ENCODE results near the gene POU4F2.
"Not testable (repeated sequence)": the region's sequence is repeated elsewhere in the genome, so short reads cannot be mapped to it uniquely, and the experiment has no call there.

Gene POU4F2

DNA sequence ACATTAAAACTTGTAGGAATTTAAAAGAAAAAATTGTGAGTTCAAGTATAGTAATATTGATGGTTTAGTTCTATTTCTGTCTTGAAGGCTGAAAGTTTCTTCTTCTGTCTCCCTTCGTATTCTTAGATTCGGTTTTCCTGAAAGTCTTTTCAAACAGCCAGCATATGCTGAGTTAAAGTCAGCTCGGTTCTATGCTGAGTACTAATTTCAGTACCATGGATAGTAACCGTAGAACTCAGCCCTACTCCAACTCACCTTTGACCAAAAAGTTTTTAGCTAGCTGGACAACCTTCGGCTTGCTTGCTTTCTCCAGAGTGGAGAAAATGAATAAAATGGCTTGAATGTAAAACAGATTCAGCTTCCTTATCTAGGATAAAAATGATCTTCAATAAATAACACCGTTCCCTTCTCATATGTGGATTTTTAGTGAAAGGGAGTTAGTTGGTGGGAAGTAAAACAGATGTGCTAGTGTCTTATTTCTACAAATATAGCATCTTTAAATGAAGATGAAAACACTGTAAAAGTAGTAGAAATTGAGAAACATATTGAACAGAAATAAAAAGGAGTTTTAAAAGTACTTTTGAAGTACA, 5.2 kb downstream of the POU4F2 start:
- Histone ChIP-seq H3K36me3 (ENCODE audit: insufficient read depth, low read length) (no peaks in the 10 kb centered on the region), H3K27me3 (ENCODE audit: insufficient read depth, low read length) (peaks cover 95% of the 10 kb centered on the region), H2AFZ (ENCODE audit: low read depth, low read length) (no peak overlapping the region), H3K9me3 (ENCODE audit: low read length) (no peaks in the 10 kb centered on the region), H3K4me3 (ENCODE audit: low read length) (no peak overlapping the region), H3K4me1 (ENCODE audit: insufficient read depth, low read length) (peaks cover 8% of the 10 kb centered on the region)

DNA sequence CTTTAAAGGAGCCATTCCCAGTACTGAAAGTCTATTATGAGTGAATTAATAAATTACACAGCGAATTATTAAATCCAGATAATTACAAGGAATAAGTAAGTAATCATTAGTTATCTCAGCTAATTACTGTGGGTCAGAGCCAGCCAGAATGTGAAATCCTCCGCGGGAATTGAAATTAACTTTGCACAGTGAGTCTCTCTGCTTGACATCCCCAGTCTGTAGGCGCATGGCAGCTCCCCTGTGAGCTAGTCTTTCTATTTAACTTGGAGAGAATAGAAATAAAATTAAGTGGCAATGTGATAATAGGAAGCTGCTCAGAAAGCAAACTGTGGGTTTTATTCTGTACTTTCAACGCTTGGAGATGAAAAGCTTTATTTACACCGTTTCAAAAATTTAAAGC, 7.2 kb downstream of the POU4F2 start:
- peaks cover 3% of the 10 kb centered on the region for H3K4me1 ChIP-seq (ENCODE audit: insufficient read depth, low read length)
- peaks cover 95% of the 10 kb centered on the region for H3K27me3 ChIP-seq (ENCODE audit: insufficient read depth, low read length)
- H3K9me3 ChIP-seq (ENCODE audit: low read length), result no peaks in the 10 kb centered on the region
- H3K36me3 ChIP-seq (ENCODE audit: insufficient read depth, low read length), result no peaks in the 10 kb centered on the region
- H2AFZ ChIP-seq (ENCODE audit: low read depth, low read length), result no peak overlapping the region
- no peak overlapping the region for H3K4me3 ChIP-seq (ENCODE audit: low read length)

DNA sequence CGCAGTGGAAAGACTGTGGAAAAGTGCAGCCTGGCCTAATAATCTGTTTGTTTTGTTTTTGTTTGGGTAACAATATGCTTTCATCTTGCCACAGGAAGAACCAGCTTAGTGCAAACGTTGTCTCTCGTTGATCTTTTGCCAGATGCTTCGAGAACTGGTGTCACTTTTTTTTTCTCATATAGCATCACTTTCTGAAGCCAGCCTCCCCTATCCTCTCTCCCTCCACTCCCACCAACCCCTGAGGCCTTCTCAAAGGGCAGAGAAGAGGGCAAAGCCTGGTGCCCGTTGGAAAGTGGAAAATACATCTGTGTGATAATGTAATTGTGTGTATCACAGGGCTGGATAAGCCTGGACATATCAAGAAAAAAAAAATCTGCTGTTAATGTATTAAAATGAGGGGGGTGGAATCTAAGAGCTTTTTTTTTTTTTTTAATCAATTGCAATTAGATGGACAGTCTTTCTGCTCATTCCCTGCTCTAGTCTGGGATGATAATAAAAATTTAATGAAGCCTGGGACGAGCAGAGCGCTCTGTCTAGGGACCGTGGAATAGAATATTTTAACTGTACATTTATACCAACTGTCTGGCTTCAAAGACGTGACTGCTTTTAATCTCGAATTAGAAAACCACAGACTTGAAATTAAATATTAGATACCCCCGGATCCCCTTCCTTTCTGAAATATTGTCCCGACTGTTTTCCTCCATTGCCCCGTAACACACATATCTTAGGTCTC, 8.1 kb downstream of the POU4F2 start:
- H2AFZ ChIP-seq (ENCODE audit: low read depth, low read length), result no peak overlapping the region
- no peaks in the 10 kb centered on the region for H3K9me3 ChIP-seq (ENCODE audit: low read length)
- no peaks in the 10 kb centered on the region for H3K36me3 ChIP-seq (ENCODE audit: insufficient read depth, low read length)
- H3K4me3 ChIP-seq (ENCODE audit: low read length), result no peak overlapping the region
- peaks cover 93% of the 10 kb centered on the region for H3K27me3 ChIP-seq (ENCODE audit: insufficient read depth, low read length)
- peaks cover 3% of the 10 kb centered on the region for H3K4me1 ChIP-seq (ENCODE audit: insufficient read depth, low read length)

DNA sequence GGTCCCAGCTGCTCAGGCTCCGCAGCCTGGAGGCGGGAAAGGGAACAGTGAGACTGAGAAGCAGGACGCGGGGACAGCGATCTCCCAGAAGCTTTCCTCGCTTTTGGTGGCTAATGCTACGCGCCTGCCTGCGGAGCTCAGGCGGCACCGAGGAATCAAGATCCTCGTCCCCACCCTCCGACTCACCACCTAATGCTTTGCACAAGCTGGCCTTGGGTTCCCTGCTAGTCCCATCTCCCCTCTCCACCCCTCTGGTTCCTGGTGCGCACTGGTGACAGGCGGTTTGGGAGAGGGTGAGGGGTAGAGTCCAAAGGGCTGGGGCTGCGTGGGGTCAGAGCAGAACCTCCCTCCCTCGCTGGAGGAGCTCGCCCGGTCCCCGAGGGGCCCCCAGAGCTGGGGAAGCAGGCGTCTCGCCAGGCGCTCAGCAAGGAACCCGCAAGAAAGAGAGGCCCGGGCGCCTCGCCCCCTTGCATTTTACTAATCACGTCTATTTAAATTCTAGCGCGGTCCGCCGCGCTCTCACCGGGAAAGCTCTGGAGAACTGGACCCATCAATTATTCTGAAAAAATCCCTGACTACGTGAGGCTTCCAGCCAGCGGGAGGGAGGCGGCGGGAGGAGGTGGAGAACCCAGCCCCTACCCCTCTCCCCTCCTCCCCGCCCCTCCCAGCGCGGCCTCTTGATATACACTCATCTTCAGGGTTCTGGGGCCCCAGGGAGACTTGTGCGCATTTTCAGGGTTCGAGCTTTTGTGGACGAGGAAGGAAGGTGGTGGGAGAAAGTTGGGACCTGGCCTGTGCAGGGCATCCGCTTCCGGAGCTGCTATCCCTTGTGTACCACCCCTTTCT, 9.1 kb downstream of the POU4F2 start:
- H2AFZ ChIP-seq (ENCODE audit: low read depth, low read length), result no peak overlapping the region
- H3K4me1 ChIP-seq (ENCODE audit: insufficient read depth, low read length), result peaks cover 3% of the 10 kb centered on the region
- no peak overlapping the region for H3K4me3 ChIP-seq (ENCODE audit: low read length)
- H3K9me3 ChIP-seq (ENCODE audit: low read length), result no peaks in the 10 kb centered on the region
- peaks cover 93% of the 10 kb centered on the region for H3K27me3 ChIP-seq (ENCODE audit: insufficient read depth, low read length)
- H3K36me3 ChIP-seq (ENCODE audit: insufficient read depth, low read length), result no peaks in the 10 kb centered on the region

DNA sequence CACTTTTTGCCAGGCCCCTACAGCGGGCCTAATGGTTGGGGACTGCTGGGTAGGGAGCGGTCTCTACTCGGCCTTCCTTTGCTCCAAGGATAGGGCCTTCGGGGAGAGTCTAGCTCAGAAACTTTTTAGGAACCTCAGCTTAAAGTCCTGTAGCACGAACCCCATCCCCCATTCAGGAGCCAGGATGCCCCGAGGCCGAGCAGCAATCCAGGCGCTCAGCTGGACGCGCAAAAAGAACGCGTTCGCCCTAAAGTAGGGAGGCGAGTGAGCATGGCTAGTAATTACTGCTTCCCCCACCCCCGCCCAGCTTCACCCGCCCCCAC, 9.7 kb downstream of the POU4F2 start:
- Histone ChIP-seq H3K9me3 (ENCODE audit: low read length) (no peaks in the 10 kb centered on the region), H3K4me1 (ENCODE audit: insufficient read depth, low read length) (peaks cover 3% of the 10 kb centered on the region), H3K36me3 (ENCODE audit: insufficient read depth, low read length) (no peaks in the 10 kb centered on the region), H3K27me3 (ENCODE audit: insufficient read depth, low read length) (peaks cover 93% of the 10 kb centered on the region), H2AFZ (ENCODE audit: low read depth, low read length) (no peak overlapping the region), H3K4me3 (ENCODE audit: low read length) (no peak overlapping the region)

DNA sequence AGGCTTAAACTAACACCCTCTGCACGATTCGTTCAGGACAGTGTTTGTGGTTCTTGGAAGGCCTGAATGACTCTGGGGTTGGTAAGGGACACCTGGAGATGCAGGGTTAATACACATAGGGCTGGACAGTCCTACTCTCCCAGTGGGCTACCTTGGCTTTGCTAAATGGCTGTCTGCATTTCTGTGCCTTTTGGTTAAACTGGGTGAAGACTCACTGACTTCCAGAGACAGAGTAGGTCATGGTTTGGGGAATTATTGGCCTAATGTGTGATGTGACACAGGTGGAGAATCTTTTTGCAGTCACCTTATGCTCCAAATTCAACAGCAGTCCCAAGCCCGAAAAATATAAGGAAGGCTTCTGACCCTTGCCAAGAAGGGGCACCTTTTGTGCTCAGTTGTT, 10.5 kb downstream of the POU4F2 start:
- peaks cover 95% of the 10 kb centered on the region for H3K27me3 ChIP-seq (ENCODE audit: insufficient read depth, low read length)
- H3K4me3 ChIP-seq (ENCODE audit: low read length), result no peak overlapping the region
- no peaks in the 10 kb centered on the region for H3K36me3 ChIP-seq (ENCODE audit: insufficient read depth, low read length)
- peaks cover 3% of the 10 kb centered on the region for H3K4me1 ChIP-seq (ENCODE audit: insufficient read depth, low read length)
- H2AFZ ChIP-seq (ENCODE audit: low read depth, low read length), result no peak overlapping the region
- no peaks in the 10 kb centered on the region for H3K9me3 ChIP-seq (ENCODE audit: low read length)

DNA sequence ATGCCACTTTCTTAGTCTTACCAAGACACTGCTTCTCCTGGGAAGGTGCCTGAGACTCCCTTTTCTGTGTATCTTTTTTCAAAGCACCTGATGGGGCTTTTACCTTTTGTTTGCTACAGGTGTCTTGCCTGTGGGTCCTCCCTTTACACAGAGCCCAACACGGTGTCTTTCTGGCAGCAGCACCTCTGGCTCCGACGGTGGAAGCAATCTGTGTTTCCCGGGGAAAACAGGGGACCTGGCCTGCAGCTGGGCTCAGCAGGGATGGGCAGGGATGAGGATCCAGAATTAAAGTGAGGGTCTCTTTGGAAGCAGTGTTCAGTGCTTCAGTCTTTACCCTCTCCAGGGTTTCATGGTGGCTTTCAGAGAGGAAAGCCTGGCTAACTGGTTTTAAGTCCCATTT, 11.3 kb downstream of the POU4F2 start:
- no peak overlapping the region for H2AFZ ChIP-seq (ENCODE audit: low read depth, low read length)
- H3K4me1 ChIP-seq (ENCODE audit: insufficient read depth, low read length), result peaks cover 3% of the 10 kb centered on the region
- no peaks in the 10 kb centered on the region for H3K36me3 ChIP-seq (ENCODE audit: insufficient read depth, low read length)
- H3K27me3 ChIP-seq (ENCODE audit: insufficient read depth, low read length), result peaks cover 96% of the 10 kb centered on the region
- no peak overlapping the region for H3K4me3 ChIP-seq (ENCODE audit: low read length)
- no peaks in the 10 kb centered on the region for H3K9me3 ChIP-seq (ENCODE audit: low read length)

DNA sequence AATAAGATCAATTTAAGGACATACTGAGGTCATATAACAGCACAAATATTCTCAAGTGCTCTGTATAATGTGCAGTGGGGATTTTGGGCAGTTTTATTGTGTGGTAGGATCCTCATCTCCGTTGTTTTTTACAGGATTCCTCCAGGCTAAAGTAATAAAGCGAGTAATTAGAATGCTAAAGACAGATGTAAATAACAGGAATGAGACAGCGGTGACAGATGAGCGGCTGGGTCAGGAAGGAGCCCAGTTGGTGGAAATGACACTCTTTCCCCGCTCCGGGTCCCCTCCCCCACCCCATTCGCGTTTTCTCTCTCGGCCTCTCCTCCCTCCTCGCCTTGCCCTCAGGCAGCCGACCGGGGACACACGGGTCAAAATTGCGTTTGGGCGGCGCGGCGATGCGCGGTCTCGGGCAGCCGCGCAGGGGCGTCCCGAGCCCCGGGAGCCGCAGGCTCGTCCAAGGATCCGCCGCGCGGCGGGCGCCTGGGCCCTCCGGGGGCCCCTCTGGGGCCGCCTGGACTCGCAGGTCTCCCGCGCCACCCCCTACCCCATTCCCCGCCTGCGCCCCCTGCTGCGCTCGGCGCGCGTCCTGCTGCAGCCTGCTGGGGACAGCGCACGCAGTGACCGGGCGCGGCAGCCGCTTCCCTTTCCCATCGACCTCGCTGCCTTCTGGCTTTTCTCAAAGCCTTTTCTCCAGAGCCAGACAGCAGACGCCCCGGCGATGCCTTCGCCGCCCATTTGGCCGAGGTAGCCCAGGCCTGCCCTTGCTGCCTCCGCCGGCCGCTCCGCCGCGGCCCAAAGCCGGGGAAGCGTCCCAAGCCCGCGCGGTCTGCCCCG, 16.2 kb downstream of the POU4F2 start:
- Histone ChIP-seq H3K4me1 (ENCODE audit: insufficient read depth, low read length) (peaks cover 2% of the 10 kb centered on the region), H3K36me3 (ENCODE audit: insufficient read depth, low read length) (no peaks in the 10 kb centered on the region), H2AFZ (ENCODE audit: low read depth, low read length) (peak overlapping the region; percentile 54), H3K4me3 (ENCODE audit: low read length) (peak overlapping the region; percentile 36), H3K9me3 (ENCODE audit: low read length) (no peaks in the 10 kb centered on the region), H3K27me3 (ENCODE audit: insufficient read depth, low read length) (peaks cover 78% of the 10 kb centered on the region)

DNA sequence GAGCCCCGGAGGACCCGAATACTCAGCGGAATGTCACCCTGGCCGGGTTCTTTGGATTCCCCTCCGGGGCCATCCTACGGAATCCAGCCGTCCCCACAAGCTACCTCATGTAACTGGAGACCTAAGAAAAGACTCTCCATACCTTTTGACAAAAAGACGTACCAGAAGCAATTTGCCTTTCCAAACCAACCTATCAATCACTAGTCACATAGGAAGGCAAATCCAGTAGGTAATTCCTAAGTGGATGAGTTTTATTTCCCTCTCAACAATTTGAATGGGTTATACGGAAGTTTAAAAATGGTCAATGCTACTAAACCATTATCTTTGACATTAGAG, 16.8 kb downstream of the POU4F2 start:
- no peaks in the 10 kb centered on the region for H3K36me3 ChIP-seq (ENCODE audit: insufficient read depth, low read length)
- peak overlapping the region; percentile 54 for H2AFZ ChIP-seq (ENCODE audit: low read depth, low read length)
- peak overlapping the region; percentile 36 for H3K4me3 ChIP-seq (ENCODE audit: low read length)
- H3K9me3 ChIP-seq (ENCODE audit: low read length), result no peaks in the 10 kb centered on the region
- H3K4me1 ChIP-seq (ENCODE audit: insufficient read depth, low read length), result peaks cover 2% of the 10 kb centered on the region
- peaks cover 72% of the 10 kb centered on the region for H3K27me3 ChIP-seq (ENCODE audit: insufficient read depth, low read length)

DNA sequence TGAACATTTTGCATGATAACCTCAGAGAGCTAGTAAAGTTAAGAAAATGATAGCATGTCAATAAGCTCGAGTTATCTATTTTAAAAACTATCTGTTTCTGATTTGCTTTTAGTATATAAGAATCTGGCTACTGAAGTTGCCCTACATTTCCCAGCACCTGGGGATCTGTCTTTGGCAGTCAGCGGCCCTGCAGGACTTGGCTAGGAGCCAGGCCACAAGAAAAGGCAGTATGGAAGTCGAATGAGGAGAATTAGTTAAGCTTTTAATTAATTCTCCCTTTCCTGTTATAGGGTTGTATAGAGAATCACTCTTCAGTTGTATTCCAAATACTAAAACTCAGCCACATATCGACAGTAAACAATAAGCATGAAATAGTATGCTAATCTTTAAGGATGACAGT, 22.7 kb downstream of the POU4F2 start:
- H2AFZ ChIP-seq (ENCODE audit: low read depth, low read length), result no peak overlapping the region
- no peak overlapping the region for H3K4me3 ChIP-seq (ENCODE audit: low read length)
- no peaks in the 10 kb centered on the region for H3K4me1 ChIP-seq (ENCODE audit: insufficient read depth, low read length)
- peaks cover 15% of the 10 kb centered on the region for H3K27me3 ChIP-seq (ENCODE audit: insufficient read depth, low read length)
- H3K9me3 ChIP-seq (ENCODE audit: low read length), result no peaks in the 10 kb centered on the region
- H3K36me3 ChIP-seq (ENCODE audit: insufficient read depth, low read length), result no peaks in the 10 kb centered on the region

DNA sequence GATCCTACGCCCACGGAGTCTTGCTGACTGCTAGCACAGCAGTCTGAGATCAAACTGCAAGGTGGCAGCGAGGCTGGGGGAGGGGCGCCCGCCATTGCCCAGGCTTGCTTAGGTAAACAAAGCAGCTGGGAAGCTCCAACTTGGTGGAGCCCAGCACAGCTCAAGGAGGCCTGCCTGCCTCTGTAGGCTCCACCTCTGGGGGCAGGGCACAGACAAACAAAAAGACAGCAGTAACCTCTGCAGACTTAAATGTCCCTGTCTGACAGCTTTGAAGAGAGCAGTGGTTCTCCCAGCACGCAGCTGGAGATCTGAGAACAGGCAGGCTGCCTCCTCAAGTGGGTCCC, 25.2 kb downstream of the POU4F2 start:
- not testable (repeated sequence) for H2AFZ ChIP-seq (ENCODE audit: low read depth, low read length); H3K4me1 ChIP-seq (ENCODE audit: insufficient read depth, low read length); H3K4me3 ChIP-seq (ENCODE audit: low read length); H3K27me3 ChIP-seq (ENCODE audit: insufficient read depth, low read length); H3K9me3 ChIP-seq (ENCODE audit: low read length); H3K36me3 ChIP-seq (ENCODE audit: insufficient read depth, low read length)

DNA sequence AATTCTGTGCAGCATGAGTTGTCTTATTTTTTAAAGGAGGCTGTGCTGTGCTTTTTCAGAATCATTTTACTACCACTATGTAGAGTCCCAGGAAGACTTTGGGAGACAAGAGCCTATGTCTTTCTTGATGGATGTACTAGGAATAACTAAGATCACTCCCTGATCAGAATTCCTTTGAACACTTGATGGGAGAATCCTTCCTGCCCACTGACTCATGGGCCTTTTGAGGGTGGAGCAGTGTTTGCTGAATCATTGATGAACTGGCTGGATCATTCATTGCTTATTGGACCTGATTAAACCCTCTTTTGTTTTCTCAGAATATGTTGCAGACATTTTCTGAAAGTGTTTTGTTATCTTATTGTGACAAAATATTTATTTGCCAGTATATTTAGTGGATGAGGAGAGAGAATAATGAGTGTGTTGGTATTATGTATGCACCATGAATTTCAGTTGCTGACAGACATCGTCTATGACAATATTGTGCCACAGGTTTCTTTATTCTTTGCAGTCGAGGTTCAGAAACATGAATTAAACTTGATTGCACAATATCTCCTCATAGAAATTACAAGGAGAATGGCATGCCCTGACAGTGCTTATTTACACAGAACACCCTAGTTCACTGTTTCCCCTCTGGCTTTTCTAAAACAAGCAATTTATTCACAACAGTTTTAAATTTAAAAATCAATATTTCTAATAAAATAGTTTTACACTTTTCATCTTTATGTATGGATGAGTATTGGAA, 36.3 kb downstream of the POU4F2 start:
- H3K27me3 ChIP-seq (ENCODE audit: insufficient read depth, low read length), result no peaks in the 10 kb centered on the region

More for the DNA sequence above, 36.3 kb downstream of the POU4F2 start:
- Histone ChIP-seq H2AFZ (ENCODE audit: low read depth, low read length) (no peak overlapping the region), H3K4me1 (ENCODE audit: insufficient read depth, low read length) (no peaks in the 10 kb centered on the region), H3K36me3 (ENCODE audit: insufficient read depth, low read length) (no peaks in the 10 kb centered on the region), H3K9me3 (ENCODE audit: low read length) (no peaks in the 10 kb centered on the region), H3K4me3 (ENCODE audit: low read length) (no peak overlapping the region)
